Hippocampal formation (tissue), 2 donors: ENCODE data around the gene STK17B.

Experiments used
- DNase-seq, 2 donors: peaks; one replicate each; lab custom pipeline; 2025; lab: John Stamatoyannopoulos, UW

STK17B gene

GRCh38 chr2:196155575-196155974 lies 15.8 kb downstream of the STK17B start:
- no peak for DNase-seq

DNA sequence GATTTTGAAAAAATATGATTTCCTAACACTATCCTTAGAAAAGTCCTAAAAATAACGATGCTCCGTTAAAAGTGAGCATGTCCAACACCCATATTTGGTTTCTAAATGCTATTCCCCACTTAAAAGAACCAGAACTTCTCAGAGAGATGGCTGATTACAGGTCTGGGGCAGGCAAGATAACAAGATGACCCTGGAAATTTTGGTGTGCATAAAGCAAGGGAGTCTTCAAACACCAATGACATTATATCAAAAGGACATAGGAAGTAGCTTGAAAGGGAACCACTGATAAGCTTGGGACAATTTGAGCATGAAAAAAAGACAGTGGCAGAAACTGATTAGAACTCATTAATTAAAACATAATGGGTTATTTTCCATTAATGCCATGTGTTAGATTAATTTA lies 17.9 kb downstream of the STK17B start:
- DNase-seq, result no peak

DNA sequence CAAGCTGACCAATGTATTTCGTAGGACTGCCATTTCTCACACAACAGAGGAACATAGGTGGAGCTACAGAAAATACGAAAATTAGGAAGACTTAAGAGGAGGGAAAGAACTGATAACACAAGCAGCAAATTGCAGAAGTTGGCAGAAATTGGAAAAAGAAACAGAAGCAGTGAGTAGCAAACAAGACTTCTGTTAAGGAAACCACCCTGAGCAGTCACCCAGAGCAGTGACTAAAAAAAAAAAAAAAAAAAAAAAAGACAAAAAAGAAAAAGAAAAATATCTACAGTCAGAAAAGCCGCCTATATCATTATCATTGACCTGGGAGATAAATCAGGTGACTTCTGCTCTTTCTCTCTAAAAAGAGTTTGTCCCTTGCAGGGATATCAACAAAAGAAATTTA lies 21.4 kb downstream of the STK17B start:
- DNase-seq, result no peak

- DNase-seq, result no peak
These were observed 22.6 kb downstream of the STK17B start for GRCh38 chr2:196148736-196149135.

- no peak for DNase-seq
These were observed 26.1 kb downstream of the STK17B start for GRCh38 chr2:196145256-196145655.

DNA sequence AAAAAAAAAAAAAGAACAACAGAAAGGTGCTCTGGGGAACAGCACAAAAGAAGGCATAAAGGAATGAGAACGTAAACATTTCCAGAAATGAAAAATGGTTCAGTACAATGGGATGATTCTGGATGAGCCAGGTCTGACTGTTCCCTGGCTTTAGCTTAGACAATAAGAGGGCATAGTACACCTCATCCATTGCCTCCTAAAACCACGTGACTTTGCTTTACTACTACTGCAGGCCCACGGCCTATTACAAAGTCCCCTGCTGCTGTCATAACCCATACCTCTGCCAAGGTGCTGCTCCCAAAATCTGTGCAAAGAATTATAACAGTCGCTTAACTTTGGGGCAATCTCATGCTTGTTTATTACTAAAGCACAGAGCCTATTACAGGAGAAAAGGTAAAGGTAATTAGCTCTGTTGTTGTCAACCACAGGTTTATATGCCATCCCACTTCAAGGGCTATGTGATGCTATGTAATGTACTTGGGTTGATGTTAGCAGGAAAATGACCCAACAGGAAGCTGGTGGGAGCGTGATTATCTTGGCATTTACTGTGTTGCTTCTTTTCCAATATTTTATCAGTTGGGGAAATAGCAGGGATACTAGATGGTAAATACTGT lies 26.8 kb downstream of the STK17B start:
- no peak for DNase-seq

GRCh38 chr2:196143730-196144131 lies 27.6 kb downstream of the STK17B start:
- DNase-seq, result no peak

DNA sequence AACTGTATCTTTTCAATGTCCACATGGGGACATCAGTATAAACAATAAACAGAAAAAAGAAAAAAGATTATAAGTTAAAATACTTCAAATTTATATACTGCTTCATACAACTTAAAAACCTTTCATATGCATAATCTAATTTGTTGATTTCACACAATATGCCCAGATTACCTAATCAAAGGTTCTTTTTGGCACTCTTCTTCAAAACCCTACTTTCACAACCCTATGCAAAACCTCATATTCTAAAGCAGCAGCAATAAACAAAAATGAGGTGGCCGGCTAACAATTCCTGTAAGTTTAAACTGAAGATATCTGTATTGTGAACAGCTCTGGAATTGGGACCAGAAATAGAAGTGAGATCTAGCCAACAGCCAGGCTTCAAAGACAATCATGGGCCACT lies 28.6 kb downstream of the STK17B start:
- no peak for DNase-seq

DNA sequence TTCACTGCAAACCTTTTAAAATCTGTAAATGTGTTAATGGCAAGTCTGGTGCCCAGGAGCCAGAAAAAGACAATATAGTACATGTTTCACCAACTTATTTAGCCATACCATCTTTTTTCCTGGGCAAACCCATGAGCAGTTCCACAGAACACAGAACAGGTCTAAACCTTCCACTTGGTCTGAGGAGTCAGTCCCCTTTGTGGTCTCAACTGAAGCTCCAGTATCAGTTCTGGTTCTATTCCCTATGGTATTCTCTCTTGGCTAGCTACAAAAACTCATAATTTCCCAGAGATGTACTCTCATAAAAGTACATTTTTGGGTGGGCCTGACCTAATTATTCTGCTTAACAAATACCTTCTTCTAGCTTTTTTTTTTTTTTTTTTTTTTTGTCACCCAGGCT lies 31.2 kb downstream of the STK17B start:
- DNase-seq, result no peak

DNA sequence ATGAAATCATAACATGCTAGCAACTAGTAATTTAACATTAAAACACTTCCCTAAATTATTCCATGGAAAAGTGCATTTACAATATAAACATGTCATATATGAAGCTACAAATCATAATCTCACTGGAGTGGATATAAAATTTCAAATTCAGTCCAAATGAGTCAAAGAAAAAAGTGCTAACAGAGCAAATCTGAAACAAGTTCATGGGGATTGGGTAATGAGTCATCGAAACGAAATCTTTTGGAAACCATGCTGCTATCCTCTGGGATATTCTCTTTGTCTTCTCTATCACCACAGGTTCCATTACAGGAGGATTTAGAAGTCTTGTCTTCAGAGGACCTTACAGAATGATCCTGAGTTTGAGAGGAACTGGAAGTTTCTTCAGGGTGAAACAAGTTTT lies 34.1 kb downstream of the STK17B start:
- DNase-seq, result no peak

GRCh38 chr2:196136151-196136550 lies 35.2 kb downstream of the STK17B start:
- DNase-seq, result no peak

GRCh38 chr2:196131949-196132925 lies 39.1 kb downstream of the STK17B start:
- DNase-seq, result no peak

GRCh38 chr2:196131384-196131937 lies 39.9 kb downstream of the STK17B start:
- DNase-seq, result no peak

GRCh38 chr2:196130039-196130825 lies 41.1 kb downstream of the STK17B start:
- no peak for DNase-seq

DNA sequence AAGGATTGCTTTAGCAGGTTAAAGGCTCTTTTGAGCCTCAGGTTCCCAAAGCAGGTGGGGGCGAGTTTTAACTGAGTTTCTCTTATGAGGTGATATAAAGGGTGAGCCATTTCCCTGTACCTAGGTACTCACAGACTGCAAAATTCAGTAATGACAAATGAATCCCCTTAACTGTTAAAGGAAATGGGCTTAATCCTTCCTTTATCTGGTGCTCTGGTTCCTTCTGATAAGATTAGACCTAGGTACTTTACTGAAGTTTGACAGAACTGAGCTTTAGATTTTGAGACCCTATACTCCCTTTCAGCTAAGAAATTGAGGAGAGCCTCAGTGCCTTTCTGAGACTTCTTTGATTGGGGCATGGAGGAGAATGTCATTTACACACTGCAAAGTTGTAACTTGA lies 42.6 kb downstream of the STK17B start:
- no peak for DNase-seq

DNA sequence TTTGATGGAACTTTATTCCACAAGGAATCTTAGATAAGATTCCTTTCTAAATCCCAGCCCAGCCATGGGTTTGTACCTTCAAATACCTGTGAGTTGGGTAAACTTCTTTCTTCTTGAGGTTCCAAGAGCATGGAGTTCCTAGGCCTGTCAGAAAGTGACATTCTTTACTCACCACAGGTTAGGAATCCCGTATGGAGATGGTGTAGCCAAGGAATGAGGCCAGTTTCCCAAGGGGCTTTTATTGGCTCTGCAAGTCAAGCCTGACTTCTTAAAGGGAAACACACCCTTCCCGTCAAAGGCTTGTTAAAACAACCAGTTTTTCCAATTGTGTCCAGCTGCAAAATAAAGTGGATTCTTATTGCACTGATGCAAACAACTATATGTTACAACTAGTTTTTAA lies 45.8 kb downstream of the STK17B start:
- DNase-seq, result no peak

- DNase-seq, result no peak
These were observed 47.6 kb downstream of the STK17B start for GRCh38 chr2:196123679-196124373.

DNA sequence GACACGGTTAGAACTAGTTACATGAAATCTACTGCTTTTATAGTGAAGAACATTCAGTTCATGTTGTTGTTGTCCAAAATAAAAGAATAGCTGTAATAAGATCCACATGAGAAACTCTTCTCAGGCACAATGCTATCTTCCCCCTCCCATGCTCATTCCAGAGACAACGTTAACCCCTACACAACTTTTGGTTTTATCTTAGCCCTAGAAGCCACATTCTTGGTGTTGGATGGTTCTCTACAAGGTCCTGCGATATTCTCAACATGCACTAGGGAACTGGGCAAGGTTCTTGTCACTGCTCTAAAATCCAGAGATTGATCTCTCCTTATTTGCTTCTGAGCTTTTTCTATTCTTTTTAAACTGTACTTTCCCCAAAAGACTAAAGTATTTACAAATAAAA lies 51.5 kb downstream of the STK17B start:
- DNase-seq, result no peak

DNA sequence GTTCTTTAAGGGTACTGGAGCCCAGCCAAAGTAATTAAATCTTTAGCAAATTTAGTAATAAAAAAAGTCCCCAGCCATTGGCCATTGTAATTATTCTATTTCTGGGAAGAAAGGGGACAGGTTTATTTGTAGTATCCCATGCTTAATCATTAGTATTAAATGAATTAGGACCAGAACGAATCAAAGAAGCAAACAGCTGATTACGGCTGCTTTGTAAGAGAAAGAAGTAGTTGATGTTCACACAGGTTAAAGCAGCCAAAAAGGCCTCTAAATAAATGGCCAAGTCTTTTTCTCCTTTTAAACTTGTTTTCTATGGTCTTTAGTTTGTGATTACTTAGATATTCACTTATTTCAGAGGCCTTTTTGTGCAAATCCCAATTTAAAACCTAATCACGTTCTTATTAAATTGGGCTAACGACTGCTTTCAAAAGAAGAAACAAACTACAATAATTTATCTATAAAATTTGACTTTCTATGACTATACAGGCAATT lies 54.1 kb downstream of the STK17B start:
- peak in 1 of 2 donors; percentile 43 for DNase-seq

DNA sequence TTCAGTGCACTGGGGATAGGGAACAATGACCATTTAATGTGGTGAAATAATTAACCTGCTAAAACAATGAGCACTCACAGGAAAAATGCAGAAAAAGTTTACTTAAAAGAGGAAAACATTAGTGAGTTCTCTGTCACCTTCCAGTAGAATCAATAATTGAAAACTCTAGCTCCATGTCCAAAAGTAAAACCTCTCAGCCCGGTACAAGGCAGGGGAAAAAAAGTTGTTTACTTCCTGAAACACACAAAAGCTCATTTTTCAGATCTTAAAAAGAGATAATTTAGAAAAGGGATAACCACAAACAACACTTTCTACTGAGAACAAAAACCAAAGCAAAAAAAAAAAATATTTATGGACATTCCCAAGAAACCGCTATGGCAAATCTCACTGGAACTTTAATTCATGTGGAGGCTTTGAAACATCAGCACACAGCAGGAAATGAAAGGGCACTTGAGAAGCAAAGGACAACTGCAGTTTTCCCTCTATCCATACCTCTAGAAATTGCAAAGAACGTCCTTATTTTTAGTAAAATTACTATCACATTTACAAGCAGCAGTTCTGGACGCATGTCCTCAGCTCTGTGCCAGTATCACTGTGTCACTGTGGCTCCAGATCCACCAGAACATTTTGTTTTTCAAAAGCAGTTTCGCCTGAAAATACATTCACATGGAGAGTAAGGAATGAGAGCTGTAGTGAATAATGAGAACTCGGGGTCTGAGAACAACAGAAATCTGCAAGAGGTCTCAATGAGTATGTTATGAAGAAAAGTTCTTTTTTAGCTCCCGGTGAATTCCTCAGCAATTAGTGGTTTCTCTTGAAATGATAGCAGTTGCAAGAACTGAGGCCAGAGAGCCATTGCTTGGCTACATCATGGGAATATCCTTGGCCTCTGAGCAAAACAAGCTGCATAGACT lies 58.1 kb downstream of the STK17B start:
- DNase-seq, result peak in 1 of 2 donors; percentile 59
